ENCODE results near the gene RANBP3.

- no peak for TF ChIP-seq RAD21 (IDR thresholded peaks at IDR 0.05; ENCODE audit: low read depth)
- no peak for TF ChIP-seq CTCF (IDR thresholded peaks at IDR 0.05 in 2 of 3, conservative IDR thresholded peaks at IDR 0.05 in 1 of 3; ENCODE audit: borderline replicate concordance in 1 of 3, insufficient read depth in 1 of 3, low read depth in 2 of 3, low read length in 2 of 3)
- no peak for TF ChIP-seq POLR2A (IDR thresholded peaks at IDR 0.05; ENCODE audit: borderline replicate concordance, extremely low read depth, insufficient read depth, insufficient read length)
- no peak for TF ChIP-seq POLR2AphosphoS5 (IDR thresholded peaks at IDR 0.05; ENCODE audit: low read depth, low read length)
- TF ChIP-seq ZBTB33 (IDR thresholded peaks at IDR 0.05; ENCODE audit: extremely low read depth, insufficient replicate concordance, low read length): no peak
- TF ChIP-seq SIN3A (IDR thresholded peaks at IDR 0.05; ENCODE audit: low read depth): no peak
- TF ChIP-seq JUND (IDR thresholded peaks at IDR 0.05): no peak
- TF ChIP-seq EZH2phosphoT487 (IDR thresholded peaks at IDR 0.05; ENCODE audit: borderline replicate concordance): no peak
- TF ChIP-seq EZH2 (IDR thresholded peaks at IDR 0.05): no peak
- TF ChIP-seq REST (IDR thresholded peaks at IDR 0.05; ENCODE audit: low read depth): no peak
- no peak for TF ChIP-seq CBX3 (IDR thresholded peaks at IDR 0.05; ENCODE audit: low read depth)
- TF ChIP-seq TCF7L2 (IDR thresholded peaks at IDR 0.05; ENCODE audit: borderline replicate concordance, extremely low read depth, insufficient read depth, insufficient read length): no peak
These were observed 5.5 kb upstream of the RANBP3 start for GRCh38 chr19:5983367-5983955.

Measured in HCT116 (cell line).